ENCODE data around the gene PGAP3. TPM values are rescaled to one million over a fixed set of nuclear protein-coding genes. Genes with fewer than 3 reads are reported as not detected.

Gene PGAP3
- total RNA-seq, 1 experiment from 2014 or later = 29.0 TPM

- DNase-seq = no peak
- H3K36me3 Mint-ChIP-seq (ENCODE audit: insufficient read depth in 1 of 3, low read depth in 3 of 3) = peaks cover 0 to 6% (median 0%) of the 10 kb centered on the region in 3 experiments; a peak in 5 of 7 replicates
- no peaks in the 10 kb centered on the region for H3K79me1 ChIP-seq (ENCODE audit: insufficient read depth, low read depth, low read length, poor library complexity, severe bottlenecking)
- peaks cover 3% of the 10 kb centered on the region for H3K23me2 ChIP-seq (ENCODE audit: insufficient read length, low read depth, low read length, poor library complexity, severe bottlenecking)
- no peaks in the 10 kb centered on the region for H3K9me3 Mint-ChIP-seq
- no peak overlapping the region for H3K23ac ChIP-seq (ENCODE audit: insufficient read length, low read depth, low read length)
- H3K4me1 Mint-ChIP-seq = peaks cover 46 to 61% of the 10 kb centered on the region in 2 experiments
- no peak for TF ChIP-seq CTCF (conservative IDR thresholded peaks at IDR 0.05)
- no peak overlapping the region for H2BK15ac ChIP-seq (ENCODE audit: low read depth, low read length)
- no peak overlapping the region for H3K14ac ChIP-seq (ENCODE audit: insufficient read depth, low read length)
- H2BK20ac ChIP-seq (ENCODE audit: low read depth, low read length, poor library complexity, severe bottlenecking) = no peak overlapping the region
- H3K4ac ChIP-seq (ENCODE audit: low read depth, low read length) = no peak overlapping the region
- H4K8ac ChIP-seq (replicated peaks; ENCODE audit: insufficient read length, low read depth, low read length) = no peak overlapping the region
- H3K79me2 ChIP-seq (ENCODE audit: insufficient read depth, low read length) = no peaks in the 10 kb centered on the region; the same call in 1 of the 2 replicates
- no peak overlapping the region for H3K4me3 Mint-ChIP-seq
- no peak overlapping the region for H2AK5ac ChIP-seq (ENCODE audit: insufficient read length, low read length)
- no peak overlapping the region for H2BK120ac ChIP-seq (ENCODE audit: low read depth, low read length, poor library complexity, severe bottlenecking)
- H3K56ac ChIP-seq (ENCODE audit: insufficient read length, low read depth, low read length) = no peak overlapping the region
- H4K5ac ChIP-seq (ENCODE audit: insufficient read length, low read depth, low read length) = no peak overlapping the region
- no peak overlapping the region for H3K9ac ChIP-seq (ENCODE audit: extremely low read depth, insufficient read length, low read length)
- H2BK5ac ChIP-seq (ENCODE audit: insufficient read length, low read length) = no peak overlapping the region
- no peak overlapping the region for H3K18ac ChIP-seq (ENCODE audit: insufficient read length, low read depth, low read length)
- H3T11ph ChIP-seq (ENCODE audit: low read length) = no peak overlapping the region
- H3K9me3 ChIP-seq (ENCODE audit: control insufficient read depth, low read depth, low read length) = no peaks in the 10 kb centered on the region
- H2AFZ ChIP-seq (ENCODE audit: low read length) = no peak overlapping the region
- no peaks in the 10 kb centered on the region for H3K27me3 ChIP-seq (ENCODE audit: insufficient read depth, low read length)
- H4K20me1 ChIP-seq (ENCODE audit: control insufficient read depth, insufficient read depth, insufficient read length) = no peaks in the 10 kb centered on the region
- WGBS (ENCODE audit: extremely low coverage, insufficient read length, low lambda C conversion rate) = no CpG with 5 or more reads among the region's 5 CpGs
- no peak overlapping the region for H3K4me2 ChIP-seq (ENCODE audit: insufficient read depth, insufficient read length, low read length)
- H4K91ac ChIP-seq (ENCODE audit: insufficient read length, low read depth, low read length) = no peak overlapping the region
- no peaks in the 10 kb centered on the region; the same call in 1 of the 2 replicates for H3K27me3 Mint-ChIP-seq (ENCODE audit: low read depth)
- H3K4me1 ChIP-seq (ENCODE audit: insufficient read depth, low read length) = peaks cover 5% of the 10 kb centered on the region; the same call in 1 of the 2 replicates
- no peak overlapping the region for H3K27ac ChIP-seq (ENCODE audit: insufficient read length, low read depth, low read length)
- H2BK12ac ChIP-seq (ENCODE audit: insufficient read length, low read depth, low read length) = no peak overlapping the region
- H3K27ac Mint-ChIP-seq = no peak overlapping the region
Measured at GRCh38 chr17:39647256-39647655, 40.6 kb downstream of the PGAP3 start.
